ENCODE results near the gene SHBG.
"Not testable (repeated sequence)": the region's sequence is repeated elsewhere in the genome, so short reads cannot be mapped to it uniquely, and the experiment has no call there.

The SHBG gene, protein sequence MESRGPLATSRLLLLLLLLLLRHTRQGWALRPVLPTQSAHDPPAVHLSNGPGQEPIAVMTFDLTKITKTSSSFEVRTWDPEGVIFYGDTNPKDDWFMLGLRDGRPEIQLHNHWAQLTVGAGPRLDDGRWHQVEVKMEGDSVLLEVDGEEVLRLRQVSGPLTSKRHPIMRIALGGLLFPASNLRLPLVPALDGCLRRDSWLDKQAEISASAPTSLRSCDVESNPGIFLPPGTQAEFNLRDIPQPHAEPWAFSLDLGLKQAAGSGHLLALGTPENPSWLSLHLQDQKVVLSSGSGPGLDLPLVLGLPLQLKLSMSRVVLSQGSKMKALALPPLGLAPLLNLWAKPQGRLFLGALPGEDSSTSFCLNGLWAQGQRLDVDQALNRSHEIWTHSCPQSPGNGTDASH

DNA sequence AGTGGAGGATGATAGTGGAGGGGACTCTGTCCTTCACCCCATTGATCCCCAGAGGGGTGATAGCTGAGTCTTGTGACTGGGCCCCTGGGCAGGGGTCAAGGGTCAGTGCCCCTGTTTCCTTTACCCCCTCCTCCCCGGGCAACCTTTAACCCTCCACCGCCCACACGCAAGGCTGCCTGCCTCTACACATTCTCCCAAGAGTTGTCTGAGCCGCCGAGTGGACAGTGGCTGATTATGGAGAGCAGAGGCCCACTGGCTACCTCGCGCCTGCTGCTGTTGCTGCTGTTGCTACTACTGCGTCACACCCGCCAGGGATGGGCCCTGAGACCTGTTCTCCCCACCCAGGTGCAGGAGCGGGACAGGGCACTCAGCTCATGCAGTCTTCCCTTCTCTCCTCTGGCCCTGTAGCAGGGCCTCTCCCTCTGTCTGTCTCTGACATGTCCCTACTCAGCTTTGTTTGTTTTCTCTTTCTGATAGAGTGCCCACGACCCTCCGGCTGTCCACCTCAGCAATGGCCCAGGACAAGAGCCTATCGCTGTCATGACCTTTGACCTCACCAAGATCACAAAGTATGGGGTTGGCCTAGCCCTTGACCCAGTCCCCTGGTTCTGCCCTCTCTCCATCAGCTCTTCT, at the start of gene SHBG:
SHBG (plus strand) TSS at position 197 of the 633 bp plus-strand sequence; CDS start at position 235, 38 bp downstream.
- FAIRE-seq, result no peak

GRCh38 chr17:7580604-7581575, 49.0 kb upstream of the SHBG start:
- no peak for FAIRE-seq

- no peak for FAIRE-seq
These were observed 47.3 kb upstream of the SHBG start for GRCh38 chr17:7582396-7583252.

GRCh38 chr17:7583253-7584109, 46.5 kb upstream of the SHBG start, which contains the start of gene MPDU1:
MPDU1 (plus strand) TSS chr17:7583852; CDS start chr17:7583863, 11 bp downstream.
- FAIRE-seq, result peak; percentile 98

- FAIRE-seq, result peak; percentile 80
These were observed 43.1 kb upstream of the SHBG start for GRCh38 chr17:7586673-7587419.

- FAIRE-seq, result peak; percentile 63
These were observed 42.3 kb upstream of the SHBG start for GRCh38 chr17:7587420-7588151.

- FAIRE-seq, result no peak
These were observed 41.3 kb upstream of the SHBG start for GRCh38 chr17:7588553-7589203.

GRCh38 chr17:7589204-7589868, 40.6 kb upstream of the SHBG start:
- FAIRE-seq, result peak; percentile 88

GRCh38 chr17:7589891-7590691, 39.8 kb upstream of the SHBG start, which contains the start of gene SOX15:
SOX15 (minus strand) TSS chr17:7590094; CDS start chr17:7589676, 418 bp downstream.
- peak; percentile 94 for FAIRE-seq

DNA sequence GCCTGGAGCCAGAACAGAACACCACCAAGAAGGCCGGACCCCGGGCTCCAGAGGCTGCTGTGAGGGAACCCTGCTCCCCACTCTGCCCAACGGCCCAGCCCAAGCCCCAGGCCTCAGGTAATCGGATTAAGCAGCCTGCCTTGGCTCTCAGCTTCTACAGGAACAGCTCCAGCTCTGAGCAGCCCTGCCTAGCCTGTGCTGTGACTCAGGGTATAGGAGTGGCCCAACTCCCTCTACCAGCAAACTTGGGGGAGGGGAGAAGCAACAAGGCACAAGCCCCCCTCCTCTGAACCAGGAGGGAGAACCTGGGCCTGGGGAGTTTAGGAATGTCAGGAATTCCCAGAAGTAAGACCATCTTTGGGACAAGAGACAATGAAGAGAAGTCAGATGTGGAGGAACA, 39.2 kb upstream of the SHBG start:
- FAIRE-seq, result no peak

GRCh38 chr17:7591596-7591995, 38.3 kb upstream of the SHBG start:
- no peak for FAIRE-seq

DNA sequence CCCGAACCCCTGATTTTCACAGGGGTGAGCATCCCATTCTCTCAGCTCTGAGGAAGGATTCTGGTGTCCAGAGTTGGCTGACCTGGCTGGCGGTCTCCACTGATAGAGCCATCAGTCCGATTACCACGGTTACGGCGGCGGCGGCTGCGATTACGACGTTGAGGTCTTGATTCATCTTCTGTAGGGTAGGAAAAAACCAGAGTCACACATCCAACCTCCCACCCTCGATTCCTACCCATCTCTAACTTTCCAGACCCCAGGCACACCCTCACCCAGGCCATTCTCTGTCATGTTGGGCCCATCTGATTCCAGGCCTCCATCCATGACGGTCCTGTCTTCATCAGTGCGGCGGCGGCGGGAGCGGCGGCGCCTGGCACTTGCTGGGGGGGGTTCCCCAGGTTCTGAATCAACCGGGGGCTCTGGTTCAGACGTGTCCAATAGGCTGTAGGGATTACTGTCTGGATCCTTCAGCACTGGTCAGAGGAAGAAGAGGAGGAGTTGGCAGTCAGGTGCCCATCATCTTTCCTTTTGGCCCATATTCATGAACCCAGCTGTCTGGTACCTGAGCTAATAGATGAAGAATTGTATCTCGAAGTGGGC, 37.4 kb upstream of the SHBG start:
- FAIRE-seq, result no peak

DNA sequence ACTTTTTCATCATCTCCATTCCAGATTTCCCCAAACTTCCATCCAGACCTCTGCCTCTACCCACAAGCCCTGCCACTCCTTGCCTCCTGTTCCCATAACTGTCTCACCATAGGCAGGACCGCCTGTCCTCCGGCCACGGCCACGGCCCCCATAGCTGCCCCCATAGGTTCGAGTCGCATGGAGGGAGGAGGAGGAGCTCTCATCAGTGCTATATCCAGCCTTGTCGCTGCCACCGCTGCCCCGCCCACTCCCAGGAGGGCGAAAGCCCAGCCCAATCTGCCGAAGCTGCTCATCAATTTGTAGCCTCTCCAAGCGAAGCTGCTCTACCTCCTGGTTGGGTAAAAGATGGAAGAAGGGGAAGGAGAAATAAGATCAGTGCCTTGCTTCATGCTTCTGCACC, 36.6 kb upstream of the SHBG start:
- FAIRE-seq, result no peak

DNA sequence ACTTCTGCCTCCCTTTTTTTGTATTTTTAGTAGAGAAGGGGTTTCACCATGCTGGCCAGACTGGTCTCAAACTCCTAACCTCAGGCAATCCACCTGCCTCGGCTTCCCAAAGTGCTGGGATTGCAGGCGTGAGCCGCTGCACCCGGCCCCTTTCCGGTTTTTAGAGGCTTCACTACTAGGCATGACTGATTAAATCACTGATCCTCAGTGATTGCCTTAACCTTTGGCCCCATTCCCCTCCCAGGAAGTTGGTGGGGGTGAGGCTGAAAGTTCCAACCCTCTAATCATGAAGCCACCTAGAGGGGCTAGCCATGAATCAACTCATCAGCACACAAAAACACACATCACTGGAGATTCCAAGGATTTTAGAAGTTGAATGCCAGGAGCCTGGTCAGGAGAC, 32.4 kb upstream of the SHBG start:
- not testable (repeated sequence) for FAIRE-seq

GRCh38 chr17:7606280-7606679, 23.7 kb upstream of the SHBG start:
- FAIRE-seq, result no peak

GRCh38 chr17:7610641-7611040, 19.3 kb upstream of the SHBG start:
- no peak for FAIRE-seq

All from G401.6 (cell line).